SK-N-SH treated with all-trans-retinoic acid at 6 μM for 48 hours (cell line): ENCODE measurements around the gene GAN.

Experiments used
- ATAC-seq: fragments of 200-7000 bp; cut with Tn5 transposase; 3 replicates; pipeline ENCODE4 v1.9.1; 2020; ENCODE audit warnings: mild to moderate bottlenecking, moderate library complexity
- ARNTL ChIP-seq: fragments of 450-650 bp; formaldehyde crosslinking; IDR thresholded peaks from 2 replicates; pipeline ENCODE4 v1.5.0; 2020; ENCODE audit warnings: low read depth, mild to moderate bottlenecking, moderate library complexity, borderline replicate concordance
- BACH2 ChIP-seq: fragments of 250-450 bp; sonication (Bioruptor Pico); IDR thresholded peaks from 2 replicates; pipeline ENCODE4 v1.9.0; 2021; ENCODE audit warnings: mild to moderate bottlenecking, borderline replicate concordance
- CREB5 ChIP-seq: fragments of 250-450 bp; sonication (Bioruptor Pico); IDR thresholded peaks from 2 replicates; pipeline ENCODE4 v1.5.1; 2020; ENCODE audit warnings: low read depth, mild to moderate bottlenecking, moderate library complexity
- CSRNP3 ChIP-seq: fragments of 250-450 bp; sonication (Bioruptor Pico); IDR thresholded peaks from 2 replicates; pipeline ENCODE4 v1.5.1; 2021; ENCODE audit warnings: mild to moderate bottlenecking, moderate library complexity
- ESRRG ChIP-seq: fragments of 250-450 bp; sonication (Bioruptor Pico); IDR thresholded peaks from 2 replicates; pipeline ENCODE4 v1.6.1; 2021; ENCODE audit warnings: mild to moderate bottlenecking
- GLIS3 ChIP-seq: fragments of 250-450 bp; sonication (Bioruptor Pico); IDR thresholded peaks from 2 replicates; pipeline ENCODE4 v1.5.0; 2020; ENCODE audit warnings: mild to moderate bottlenecking, moderate library complexity
- ISL1 ChIP-seq: fragments of 250-450 bp; sonication (Bioruptor Pico); IDR thresholded peaks from 2 replicates; pipeline ENCODE4 v2.1.2; 2022; ENCODE audit warnings: mild to moderate bottlenecking, moderate library complexity
- OSR1 ChIP-seq: fragments of 250-450 bp; sonication (Bioruptor Pico); IDR thresholded peaks from 2 replicates; pipeline ENCODE4 v1.8.0; 2022; ENCODE audit warnings: moderate library complexity, mild to moderate bottlenecking, inconsistent platforms
- PATZ1 ChIP-seq: fragments of 250-450 bp; sonication (Bioruptor Pico); IDR thresholded peaks from 2 replicates; pipeline ENCODE4 v1.8.0; 2020; ENCODE audit warnings: mild to moderate bottlenecking, moderate library complexity, borderline replicate concordance
- PPARA ChIP-seq: fragments of 250-450 bp; sonication (Bioruptor Pico); IDR thresholded peaks from 2 replicates; pipeline ENCODE4 v1.5.0; 2020; ENCODE audit warnings: mild to moderate bottlenecking, borderline replicate concordance
- TCF4 ChIP-seq: fragments of 250-450 bp; sonication (Bioruptor Pico); IDR thresholded peaks from 2 replicates; pipeline ENCODE4 v1.8.0; 2021; ENCODE audit warnings: mild to moderate bottlenecking, moderate library complexity, borderline replicate concordance
- TOX ChIP-seq: fragments of 250-450 bp; sonication (Bioruptor Pico); IDR thresholded peaks from 2 replicates; pipeline ENCODE4 v1.8.0; 2021; ENCODE audit warnings: mild to moderate bottlenecking, moderate library complexity, borderline replicate concordance
- ZC3H10 ChIP-seq: fragments of 250-450 bp; sonication (Bioruptor Pico); IDR thresholded peaks from 2 replicates; pipeline ENCODE4 v1.5.1; 2021; ENCODE audit warnings: mild to moderate bottlenecking, moderate library complexity
- ZFP3 ChIP-seq: fragments of 250-450 bp; sonication (Bioruptor Pico); IDR thresholded peaks from 2 replicates; pipeline ENCODE4 v1.5.0; 2020; ENCODE audit warnings: mild to moderate bottlenecking, moderate library complexity
- ZFP30 ChIP-seq: fragments of 450-650 bp; formaldehyde crosslinking; IDR thresholded peaks from 2 replicates; pipeline ENCODE4 v1.5.0; 2022; ENCODE audit warnings: mild to moderate bottlenecking, moderate library complexity
- ZNF565 ChIP-seq: fragments of 450-650 bp; formaldehyde crosslinking; conservative IDR thresholded peaks from 2 replicates; pipeline ENCODE4 v1.5.0; 2020; ENCODE audit warnings: low read depth, mild to moderate bottlenecking, moderate library complexity
- ZNF8 ChIP-seq: fragments of 450-650 bp; formaldehyde crosslinking; IDR thresholded peaks from 2 replicates; pipeline ENCODE4 v1.5.0; 2020; ENCODE audit warnings: mild to moderate bottlenecking, moderate library complexity

GAN gene

GRCh38 chr16:81273223-81273950, 41.4 kb upstream of the GAN start (continued):
- TF ChIP-seq CSRNP3 (no peak), ZFP3 (no peak)
- TF ChIP-seq, all 23 proteins: peak for 0

- no peak for TF ChIP-seq ZFP3
- no peak for TF ChIP-seq ZFP30 (CRISPR knock-in tag)
- no peak for TF ChIP-seq CREB5 (CRISPR knock-in tag)
- TF ChIP-seq ZC3H10, result no peak
- TF ChIP-seq ARNTL (CRISPR knock-in tag), result no peak
- TF ChIP-seq, all 23 proteins: peak for 0
- no peak for ATAC-seq
These were observed 39.7 kb upstream of the GAN start for GRCh38 chr16:81275064-81275532.

- TF ChIP-seq ZC3H10, result no peak
- ATAC-seq, result no peak
These were observed 39.0 kb upstream of the GAN start for GRCh38 chr16:81275795-81276194.

GRCh38 chr16:81276323-81276722, 38.4 kb upstream of the GAN start:
- no peak for ATAC-seq
- TF ChIP-seq PATZ1, result no peak
- no peak for TF ChIP-seq PPARA (CRISPR knock-in tag)
- TF ChIP-seq ZFP30 (CRISPR knock-in tag), result no peak
- TF ChIP-seq ISL1 (CRISPR knock-in tag), result no peak
- TF ChIP-seq TCF4 (CRISPR knock-in tag), result no peak
- no peak for TF ChIP-seq OSR1 (CRISPR knock-in tag)
- TF ChIP-seq CREB5 (CRISPR knock-in tag), result no peak
- no peak for TF ChIP-seq ESRRG (CRISPR knock-in tag)
- no peak for TF ChIP-seq TOX (CRISPR knock-in tag)

GRCh38 chr16:81277541-81278080, 37.2 kb upstream of the GAN start:
- ATAC-seq, result no peak
- TF ChIP-seq ISL1 (CRISPR knock-in tag), result no peak
- no peak for TF ChIP-seq ZNF565 (CRISPR knock-in tag)
- no peak for TF ChIP-seq PATZ1
- TF ChIP-seq CSRNP3, result no peak
- no peak for TF ChIP-seq GLIS3 (CRISPR knock-in tag)
- no peak for TF ChIP-seq BACH2 (CRISPR knock-in tag)
- TF ChIP-seq ZNF8, result no peak
- TF ChIP-seq OSR1 (CRISPR knock-in tag), result no peak
- no peak for TF ChIP-seq ZC3H10
